Esophagus (tissue), 2 donors: Measurements from ENCODE around the gene ICAM2. TPM values are rescaled to one million over a fixed set of nuclear protein-coding genes. Genes with fewer than 3 reads are reported as not detected.
"Not testable (repeated sequence)": the region's sequence is repeated elsewhere in the genome, so short reads cannot be mapped to it uniquely, and the experiment has no call there.

Experiments
- H3K27ac ChIP-seq, 2 donors: one replicate each; pipeline ENCODE4 v1.5.1; 2013; ENCODE audit warnings: low read depth in 2 of 2, mild to moderate bottlenecking in 2 of 2, inconsistent platforms in 1 of 2, low read length in 1 of 2, moderate library complexity in 1 of 2
- H3K27me3 ChIP-seq, 2 donors: one replicate each; pipeline ENCODE4 v1.6.1; 2013; ENCODE audit warnings: low read length in 2 of 2, control low read depth in 1 of 2, mild to moderate bottlenecking in 1 of 2; ENCODE audit not compliant: insufficient read depth in 2 of 2, control insufficient read depth in 1 of 2
- H3K36me3 ChIP-seq, 2 donors: one replicate each; pipeline ENCODE4 v1.6.1; 2013; ENCODE audit warnings: low read length in 1 of 2; ENCODE audit not compliant: control insufficient read depth in 2 of 2, insufficient read depth in 2 of 2
- H3K4me1 ChIP-seq, 2 donors: one replicate each; pipeline ENCODE4 v1.6.1; 2013; ENCODE audit warnings: low read length in 1 of 2; ENCODE audit not compliant: control insufficient read depth in 2 of 2, insufficient read depth in 2 of 2
- H3K4me3 ChIP-seq, 2 donors: one replicate each; pipeline ENCODE4 v1.5.1; 2013; ENCODE audit warnings: low read length in 2 of 2, mild to moderate bottlenecking in 2 of 2, low read depth in 1 of 2, moderate library complexity in 1 of 2
- H3K9me3 ChIP-seq, 2 donors: one replicate each; pipeline ENCODE4 v1.6.1; 2013; ENCODE audit warnings: mild to moderate bottlenecking in 2 of 2, low read depth in 1 of 2, low read length in 1 of 2, moderate library complexity in 1 of 2; ENCODE audit not compliant: control insufficient read depth in 2 of 2, insufficient read depth in 1 of 2
- WGBS, 2 donors: extraction: QIAGEN DNeasy Blood & Tissue Kit; methylation state at CpG; one replicate each; pipeline ENCODE4 v1.1.7; 2013; 5-methylcytosine and 5-hydroxymethylcytosine counted together
- polyA plus RNA-seq, 2 donors: library from polyadenylated mRNA; stranded (reverse); fragments of 200-250 nt; gene quantifications; one replicate each; pipeline ENCODE4 v1.2.3, GENCODE V29; 2013
- donor health status: healthy with polysubstance abuse.
- donor health status: Bipolar disorder and iron deficiency.

The ICAM2 gene
- polyA plus RNA-seq, 2 donors, result 4.2 to 8.9 TPM

GRCh38 chr17:63982641-63983040, 37.8 kb downstream of the ICAM2 start:
- not testable (repeated sequence) for H3K4me1 ChIP-seq, H3K9me3 ChIP-seq, H3K4me3 ChIP-seq, H3K36me3 ChIP-seq, H3K27ac ChIP-seq, H3K27me3 ChIP-seq
- 96 to 97% methylated on average over 2 of the region's 2 CpGs for WGBS, 2 donors

DNA sequence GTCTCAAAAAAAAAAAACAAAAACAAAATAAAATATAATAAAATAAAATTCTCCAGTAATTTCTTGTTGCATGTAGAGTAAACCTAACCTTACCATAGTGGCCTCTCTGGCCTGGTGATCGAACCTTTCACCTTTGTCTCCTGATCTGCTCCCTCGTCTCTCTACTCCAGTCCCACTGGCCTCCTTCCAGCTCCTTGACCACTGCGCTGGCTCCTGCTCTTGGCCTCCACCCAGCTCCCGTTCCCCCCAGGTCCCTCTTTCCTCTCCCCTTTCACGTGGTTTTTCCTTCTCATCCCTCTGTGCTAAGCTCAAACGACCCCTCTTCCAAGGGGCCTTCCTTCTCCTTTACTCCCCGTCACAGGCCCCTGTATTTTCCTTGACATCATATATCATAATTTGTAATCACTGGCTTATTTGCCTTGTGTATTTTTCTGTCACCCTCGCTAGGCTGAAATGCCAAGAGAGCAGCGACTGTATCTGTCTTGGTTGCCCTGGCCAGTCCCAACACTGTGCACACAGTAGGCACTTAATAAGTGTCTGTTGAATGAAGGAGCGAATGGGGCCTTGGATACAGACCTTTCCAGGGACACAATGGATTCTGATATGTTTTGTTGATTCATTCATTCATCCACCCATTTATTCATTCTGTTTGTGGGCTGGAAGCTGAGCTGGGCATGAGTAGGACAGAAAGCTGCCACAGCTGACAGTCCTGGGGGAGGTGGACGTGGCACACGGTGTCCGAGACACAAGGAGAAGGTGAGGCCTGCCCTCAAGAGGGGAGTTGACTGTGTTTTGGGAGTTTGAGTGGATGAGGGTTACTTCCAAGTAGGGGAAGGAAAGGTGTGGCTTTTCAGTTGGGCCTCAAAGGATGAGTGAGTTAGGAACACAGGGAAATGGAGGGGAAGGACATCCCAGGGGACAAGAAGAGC, 41.9 kb downstream of the ICAM2 start:
- H3K9me3 ChIP-seq, result no peaks in the 10 kb centered on the region
- no peak overlapping the region for H3K4me3 ChIP-seq
- peaks cover 0 to 8% of the 10 kb centered on the region in 2 donors for H3K4me1 ChIP-seq
- H3K27ac ChIP-seq, result no peak overlapping the region
- H3K36me3 ChIP-seq, result no peaks in the 10 kb centered on the region
- 79 to 81% methylated on average over 13 of the region's 13 CpGs for WGBS, 2 donors
- no peaks in the 10 kb centered on the region for H3K27me3 ChIP-seq

GRCh38 chr17:63976702-63977101, 43.7 kb downstream of the ICAM2 start:
- WGBS, 2 donors, result 71 to 72% methylated on average over 3 of the region's 3 CpGs
- H3K27ac ChIP-seq, result no peak overlapping the region

DNA sequence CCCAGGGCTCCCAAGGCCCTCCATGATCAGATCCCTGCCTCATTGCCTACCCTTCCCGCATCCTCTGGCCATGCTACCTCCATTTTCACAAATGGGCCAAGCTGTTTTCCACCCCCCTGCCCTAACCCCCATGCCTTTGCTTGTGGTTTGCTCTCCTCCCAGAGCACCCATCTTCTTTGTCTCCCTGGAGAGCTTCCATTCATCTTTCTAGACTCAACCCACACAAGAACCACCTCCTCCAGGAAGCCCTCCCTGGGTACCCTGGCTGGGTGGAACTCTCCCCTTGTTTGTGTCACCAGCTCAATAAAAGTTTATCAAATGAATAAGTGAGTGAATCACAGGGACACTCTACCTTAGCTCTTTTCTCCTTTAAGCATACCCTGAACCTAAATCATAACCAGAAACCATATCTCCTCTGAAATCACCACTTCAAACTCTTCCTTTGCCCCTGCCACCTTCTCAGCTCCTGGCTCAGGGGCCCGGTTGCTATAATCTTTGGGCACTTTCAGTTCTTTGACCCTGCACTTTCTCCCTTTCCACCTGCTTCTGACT, 44.8 kb downstream of the ICAM2 start:
- WGBS, 2 donors, result 83 to 86% methylated on average over 2 of the region's 2 CpGs
- Histone ChIP-seq H3K4me1 (peaks cover 0 to 8% of the 10 kb centered on the region in 2 donors), H3K36me3 (no peaks in the 10 kb centered on the region), H3K9me3 (no peaks in the 10 kb centered on the region), H3K4me3 (no peak overlapping the region), H3K27ac (no peak overlapping the region), H3K27me3 (no peaks in the 10 kb centered on the region)

More at GRCh38 chr17:63976702-63977101, 43.7 kb downstream of the ICAM2 start:
- Histone ChIP-seq H3K9me3 (no peaks in the 10 kb centered on the region), H3K4me1 (peaks cover 0 to 8% of the 10 kb centered on the region in 2 donors), H3K27me3 (no peaks in the 10 kb centered on the region), H3K4me3 (no peak overlapping the region), H3K36me3 (no peaks in the 10 kb centered on the region)

- WGBS, 2 donors, result 59 to 64% methylated on average over 10 of the region's 10 CpGs
- no peaks in the 10 kb centered on the region for H3K27me3 ChIP-seq
These were observed 45.7 kb downstream of the ICAM2 start for GRCh38 chr17:63974594-63975192.

GRCh38 chr17:63973930-63974593, 46.4 kb downstream of the ICAM2 start:
- 50 to 55% methylated on average over 12 of the region's 12 CpGs for WGBS, 2 donors
- Histone ChIP-seq H3K4me1 (peaks cover 0 to 8% of the 10 kb centered on the region in 2 donors), H3K27me3 (no peaks in the 10 kb centered on the region), H3K27ac (no peak overlapping the region), H3K4me3 (no peak overlapping the region), H3K9me3 (no peaks in the 10 kb centered on the region), H3K36me3 (no peaks in the 10 kb centered on the region)

More at GRCh38 chr17:63974594-63975192, 45.7 kb downstream of the ICAM2 start:
- peaks cover 0 to 8% of the 10 kb centered on the region in 2 donors for H3K4me1 ChIP-seq
- no peak overlapping the region for H3K4me3 ChIP-seq
- no peaks in the 10 kb centered on the region for H3K36me3 ChIP-seq
- no peaks in the 10 kb centered on the region for H3K9me3 ChIP-seq
- no peak overlapping the region for H3K27ac ChIP-seq

- H3K9me3 ChIP-seq, result no peaks in the 10 kb centered on the region
- peaks cover 0 to 8% of the 10 kb centered on the region in 2 donors for H3K4me1 ChIP-seq
- no peaks in the 10 kb centered on the region for H3K36me3 ChIP-seq
- H3K27me3 ChIP-seq, result no peaks in the 10 kb centered on the region
- 88 to 90% methylated on average over 6 of the region's 6 CpGs for whole genome bisulfite sequencing, 2 donors
- H3K27ac ChIP-seq, result no peak overlapping the region
- no peak overlapping the region for H3K4me3 ChIP-seq
These were observed 47.2 kb downstream of the ICAM2 start for GRCh38 chr17:63973247-63973646.

DNA sequence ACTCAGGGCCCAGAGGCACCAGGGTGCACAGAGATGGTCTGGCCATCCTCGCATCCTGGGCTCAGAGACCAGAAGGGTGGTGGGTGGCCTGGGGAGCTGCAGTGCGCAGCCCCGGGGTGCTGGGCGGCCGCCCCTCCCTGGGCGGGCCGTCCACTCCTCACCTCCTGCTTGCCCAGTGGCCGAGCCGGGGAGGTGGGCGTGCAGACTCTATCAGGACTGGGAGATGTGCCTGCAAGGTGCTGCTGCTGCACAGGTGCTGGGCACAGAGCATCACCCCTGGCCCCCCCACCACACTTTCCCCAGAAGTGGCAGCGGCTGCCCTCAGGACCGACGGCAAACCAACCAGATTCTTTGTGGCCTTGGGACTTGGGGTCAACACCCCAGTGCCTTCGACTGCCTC, 47.6 kb downstream of the ICAM2 start, which contains the start of gene SCN4A:
SCN4A (minus strand) TSS at position 123 of the 400 bp plus-strand sequence; CDS start at position 46, 77 bp downstream.
- Histone ChIP-seq H3K4me1 (peaks cover 0 to 8% of the 10 kb centered on the region in 2 donors), H3K36me3 (no peaks in the 10 kb centered on the region), H3K4me3 (no peak within 1 kb of the TSS), H3K9me3 (no peaks in the 10 kb centered on the region), H3K27ac (no peak within 1 kb of the TSS), H3K27me3 (no peaks in the 10 kb centered on the region)
- 96% methylated on average over 13 to 14 of the region's 14 CpGs for WGBS, 2 donors

DNA sequence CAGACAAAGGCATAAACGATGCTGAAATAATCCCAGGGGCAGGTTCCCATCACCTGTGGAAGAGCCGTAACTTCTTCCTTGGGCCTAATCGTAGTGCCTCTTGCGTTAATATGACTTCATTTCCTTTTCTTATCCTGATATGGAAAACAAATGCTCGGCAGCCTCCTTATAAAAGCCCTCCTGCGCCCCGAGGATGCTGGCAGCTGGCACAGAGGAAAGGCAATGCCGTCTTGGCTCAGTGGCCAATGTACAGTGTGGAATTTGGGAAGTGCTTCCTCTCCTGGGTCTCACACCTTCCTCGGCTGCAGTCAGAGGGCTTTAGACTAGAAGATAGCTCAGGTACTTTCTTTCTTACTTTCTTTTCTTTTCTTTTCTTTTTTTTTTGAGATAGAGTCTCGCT, 51.2 kb downstream of the ICAM2 start:
- no peaks in the 10 kb centered on the region for H3K9me3 ChIP-seq
- WGBS, 2 donors, result 64 to 75% methylated on average over 10 of the region's 10 CpGs
- no peak overlapping the region for H3K4me3 ChIP-seq
- no peak overlapping the region for H3K27ac ChIP-seq
- H3K27me3 ChIP-seq, result no peaks in the 10 kb centered on the region
- H3K4me1 ChIP-seq, result peaks cover 0 to 5% of the 10 kb centered on the region in 2 donors
- no peaks in the 10 kb centered on the region for H3K36me3 ChIP-seq
